Measurements from ENCODE around the gene PPP1R12B. TPM values are rescaled to one million over a fixed set of nuclear protein-coding genes. Genes with fewer than 3 reads are reported as not detected.

The PPP1R12B gene
- 636 TPM for total RNA-seq
- long read RNA-seq, partial matches to known transcripts: 23 of 167 reads
- long read RNA-seq, other reads (novel, unspliced or antisense): 140 of 167 reads

DNA sequence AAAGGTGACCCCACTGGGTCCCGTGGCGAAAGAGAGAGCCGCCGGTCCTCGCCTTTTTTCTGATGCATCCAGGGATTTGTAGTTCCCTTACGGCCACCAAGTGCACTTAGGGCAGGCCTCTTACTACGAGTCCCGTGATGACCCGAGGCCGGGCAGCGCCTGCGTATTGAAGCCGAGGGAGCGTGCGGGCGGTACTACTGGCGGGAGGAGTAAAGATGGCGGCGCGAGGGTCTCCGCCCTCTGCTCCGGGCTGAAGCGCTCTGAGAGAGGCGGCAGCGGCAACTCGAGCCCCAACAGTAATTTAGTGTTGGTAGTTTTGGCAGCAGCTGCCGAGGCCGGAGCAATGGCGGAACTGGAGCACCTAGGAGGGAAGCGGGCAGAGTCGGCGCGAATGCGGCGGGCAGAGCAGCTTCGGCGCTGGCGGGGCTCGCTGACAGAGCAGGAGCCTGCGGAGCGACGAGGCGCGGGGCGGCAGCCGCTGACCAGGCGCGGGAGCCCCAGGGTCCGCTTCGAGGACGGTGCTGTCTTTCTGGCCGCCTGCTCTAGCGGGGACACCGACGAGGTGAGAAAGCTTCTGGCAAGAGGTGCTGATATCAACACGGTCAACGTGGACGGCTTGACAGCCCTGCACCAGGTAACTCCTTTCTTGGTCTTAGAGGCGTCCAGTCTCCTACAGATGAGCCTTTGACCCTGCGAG is at the start of gene PPP1R12B:
Gene PPP1R12B (plus strand): TSS at position 191 of the 697 bp plus-strand sequence. CDS start 153 bp downstream, at position 344.
- DNase-seq (peak; percentile 99), ATAC-seq (ENCODE audit: poor library complexity) (peak; percentile 98)
- intact Hi-C loops (cut with DNase I): loop anchor here (10.0 kb wide), 2 partner anchors 116 to 366 kb away; partner anchors contain the start of gene SYT2

- ATAC-seq (ENCODE audit: poor library complexity) (no peak), DNase-seq (no peak)
- intact Hi-C loops (cut with DNase I): no loop called here
Measured at GRCh38 chr1:202302166-202302565, 46.3 kb upstream of the PPP1R12B start.

DNA sequence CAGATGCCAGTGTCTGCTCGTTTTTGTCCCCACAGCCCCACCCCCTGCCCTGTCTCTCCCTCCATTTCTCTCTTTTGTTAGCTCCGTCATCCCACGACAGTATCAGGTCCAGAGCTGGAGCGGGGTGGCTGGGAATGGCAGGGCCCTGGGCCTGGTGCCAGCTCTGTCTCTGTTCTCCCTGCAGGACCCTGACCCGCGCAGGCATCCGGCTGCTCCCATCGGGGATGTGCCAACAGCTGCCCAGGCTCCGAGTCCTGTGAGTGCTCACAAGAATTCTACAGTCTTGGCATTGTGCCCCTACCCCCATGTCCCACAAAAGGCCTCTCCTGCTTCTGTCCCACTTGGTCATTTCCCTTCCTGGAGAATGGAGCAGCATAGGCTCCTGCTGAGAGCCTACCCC is 44.1 kb upstream of the PPP1R12B start:
- intact Hi-C loops (cut with DNase I): no loop called here
- DNase-seq (peak; percentile 66), ATAC-seq (ENCODE audit: poor library complexity) (peak; percentile 60)

GRCh38 chr1:202305168-202305567 is 43.3 kb upstream of the PPP1R12B start:
- intact Hi-C loops (cut with DNase I): no loop called here
- no peak for DNase-seq
- ATAC-seq (ENCODE audit: poor library complexity): peak; percentile 67

DNA sequence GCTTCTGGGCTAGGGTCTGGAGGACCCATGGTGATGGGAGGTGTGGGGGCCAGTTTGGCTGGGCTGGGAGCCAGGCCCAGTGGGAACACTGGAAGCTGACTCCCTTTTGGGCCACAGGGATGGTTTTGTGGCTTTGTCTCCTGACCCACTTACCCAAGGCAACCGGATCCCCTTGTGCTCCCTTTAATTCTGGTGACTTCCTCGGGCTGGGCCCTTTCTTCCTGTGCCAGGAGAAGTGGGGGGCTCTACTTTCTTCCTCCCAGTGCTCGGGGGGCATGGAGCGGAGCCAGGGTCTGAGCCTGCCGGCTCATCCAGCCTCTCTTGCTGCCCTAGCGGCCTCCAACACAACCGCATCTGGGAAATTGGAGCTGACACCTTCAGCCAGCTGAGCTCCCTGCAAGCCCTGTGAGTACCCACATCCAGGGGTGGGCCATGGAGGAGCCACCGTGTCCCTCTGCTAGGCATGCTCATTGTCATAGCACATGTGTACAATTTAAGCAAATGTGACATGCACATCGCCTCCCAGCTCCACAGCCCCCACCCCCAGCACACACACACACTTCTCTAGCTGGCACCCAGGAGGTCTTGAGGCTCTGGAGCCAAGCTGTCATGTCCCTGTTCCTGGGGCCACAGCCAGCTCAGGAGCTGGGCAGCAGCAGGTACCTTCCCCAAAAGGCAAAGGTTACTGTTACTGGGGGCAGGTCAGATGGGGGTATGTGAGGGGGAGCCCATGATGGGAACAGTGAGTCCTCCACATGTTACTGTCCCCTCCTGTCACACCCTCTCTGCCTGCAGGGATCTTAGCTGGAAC is 41.8 kb upstream of the PPP1R12B start:
- DNase-seq (no peak), ATAC-seq (ENCODE audit: poor library complexity) (no peak)

GRCh38 chr1:202310071-202310725 is 38.3 kb upstream of the PPP1R12B start:
- intact Hi-C loops (cut with DNase I): no loop called here
- DNase-seq (no peak), ATAC-seq (ENCODE audit: poor library complexity) (no peak)

More for the DNA sequence above, 41.8 kb upstream of the PPP1R12B start:
- intact Hi-C loops (cut with DNase I): no loop called here

DNA sequence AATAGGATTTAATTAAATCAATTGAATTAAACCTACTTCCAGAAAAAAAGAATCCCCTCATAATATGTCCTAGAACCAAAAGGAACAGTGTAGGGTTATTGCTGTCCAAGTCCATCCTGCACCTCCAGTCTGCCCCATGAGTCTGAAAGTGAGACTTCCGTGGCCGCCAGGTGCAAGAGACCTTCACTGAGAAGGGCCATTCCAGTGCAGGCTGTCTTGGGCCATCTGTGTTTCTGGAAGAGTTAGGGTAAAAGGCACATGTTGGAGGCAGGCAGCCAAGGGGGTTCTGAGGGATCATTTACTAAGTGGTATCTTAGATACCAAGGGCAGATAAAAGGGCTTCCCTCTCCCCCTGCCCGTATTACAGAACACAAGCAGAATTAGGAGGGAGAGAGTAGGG is 37.8 kb upstream of the PPP1R12B start:
- DNase-seq: no peak
- intact Hi-C loops (cut with DNase I): no loop called here
- ATAC-seq (ENCODE audit: poor library complexity): no peak

DNA sequence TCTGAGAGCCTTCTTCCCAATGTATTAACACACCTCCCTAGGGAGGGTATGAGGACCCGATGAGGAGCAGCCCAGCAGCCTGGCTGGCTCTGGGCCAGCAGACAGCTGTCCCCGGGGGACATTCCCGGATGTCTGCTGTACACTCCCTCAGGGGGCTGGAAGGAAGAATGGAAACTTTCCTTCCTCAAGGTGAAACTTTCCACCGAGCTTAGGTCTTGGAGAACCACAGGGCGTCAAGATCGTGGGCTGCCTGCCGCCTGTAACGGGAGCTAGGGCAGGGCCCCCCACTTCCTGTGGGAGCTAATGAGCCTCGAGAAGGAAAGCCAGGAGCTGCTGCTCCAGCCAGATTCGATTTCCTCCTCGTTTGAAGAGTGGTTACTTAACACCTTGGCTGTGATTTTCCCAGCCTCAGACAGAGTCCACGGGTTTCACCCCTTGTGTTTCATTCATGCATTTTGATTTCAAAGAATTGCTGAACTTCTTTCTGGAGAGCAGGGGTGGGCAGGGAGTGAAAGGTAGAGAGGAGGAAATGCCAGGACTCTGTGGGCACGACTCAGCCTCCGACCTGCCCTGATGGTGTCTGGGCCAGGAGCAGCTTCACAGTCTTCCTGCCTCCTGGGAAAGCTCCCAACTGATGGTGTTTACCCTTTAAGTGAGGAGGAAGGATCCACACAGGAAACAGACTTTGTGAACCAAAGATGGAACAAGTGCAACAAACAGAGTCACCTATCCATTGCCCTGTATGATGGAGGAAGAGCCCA is 36.4 kb upstream of the PPP1R12B start:
- DNase-seq (no peak), ATAC-seq (ENCODE audit: poor library complexity) (no peak)
- intact Hi-C loops (cut with DNase I): no loop called here

- peak; percentile 83 for DNase-seq
- ATAC-seq (ENCODE audit: poor library complexity): peak; percentile 89
- intact Hi-C loops (cut with DNase I): loop anchor here (5.0 kb wide), 1 partner anchor 128 kb away; no protein-coding TSS in a partner anchor
Measured at GRCh38 chr1:202315576-202316168, 32.8 kb upstream of the PPP1R12B start.

- no peak for DNase-seq
- intact Hi-C loops (cut with DNase I): loop anchor here (5.0 kb wide), 1 partner anchor 129 kb away; no protein-coding TSS in a partner anchor
- no peak for ATAC-seq (ENCODE audit: poor library complexity)
Measured at GRCh38 chr1:202316186-202316585, 32.3 kb upstream of the PPP1R12B start.

- intact Hi-C loops (cut with DNase I): loop anchor here (5.0 kb wide), 1 partner anchor 131 kb away; no protein-coding TSS in a partner anchor
- DNase-seq: no peak
- no peak for ATAC-seq (ENCODE audit: poor library complexity)
Measured at GRCh38 chr1:202317941-202318925, 30.3 kb upstream of the PPP1R12B start.

- no peak for DNase-seq
- intact Hi-C loops (cut with DNase I): loop anchor here (5.0 kb wide), 1 partner anchor 132 kb away; no protein-coding TSS in a partner anchor
- ATAC-seq (ENCODE audit: poor library complexity): no peak
Measured at GRCh38 chr1:202319381-202320080, 29.0 kb upstream of the PPP1R12B start.

GRCh38 chr1:202320081-202320405 is 28.5 kb upstream of the PPP1R12B start:
- intact Hi-C loops (cut with DNase I): no loop called here
- DNase-seq: no peak
- ATAC-seq (ENCODE audit: poor library complexity): no peak

- intact Hi-C loops (cut with DNase I): no loop called here
- no peak for ATAC-seq (ENCODE audit: poor library complexity)
- no peak for DNase-seq
Measured at GRCh38 chr1:202323731-202324130, 24.8 kb upstream of the PPP1R12B start.

DNA sequence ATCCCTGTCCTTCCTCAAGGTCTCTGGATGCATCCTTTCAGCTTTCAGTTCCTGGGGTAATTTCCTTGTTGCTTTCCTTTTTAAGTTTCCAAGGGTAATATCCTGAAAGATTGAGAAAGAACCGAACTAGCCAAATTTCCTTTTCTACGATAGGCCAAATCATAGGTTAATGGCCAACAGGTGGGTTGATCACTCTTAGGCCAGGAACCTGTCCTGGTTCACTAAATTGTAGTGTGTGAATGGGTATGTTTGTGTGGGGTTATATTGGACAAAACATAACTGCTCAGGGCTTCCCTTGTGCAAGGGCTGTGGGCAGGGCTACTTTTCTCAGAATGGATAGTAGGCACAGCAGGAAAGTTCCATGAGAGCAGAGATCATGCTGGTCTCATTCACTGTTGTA is 23.9 kb upstream of the PPP1R12B start:
- intact Hi-C loops (cut with DNase I): no loop called here
- DNase-seq: no peak
- no peak for ATAC-seq (ENCODE audit: poor library complexity)

GRCh38 chr1:202329891-202330290 is 18.6 kb upstream of the PPP1R12B start:
- intact Hi-C loops (cut with DNase I): no loop called here
- ATAC-seq (ENCODE audit: poor library complexity) (peak; percentile 31), DNase-seq (no peak)
